ENCODE measurements around the gene PSAPL1. TPM values are rescaled to one million over a fixed set of nuclear protein-coding genes. Genes with fewer than 3 reads are reported as not detected.

PSAPL1 gene
- polyA plus RNA-seq, 1 experiment: not detected

GRCh38 chr4:7423801-7424552 is 10.8 kb downstream of the PSAPL1 start:
- TF ChIP-seq CTCF (IDR thresholded peaks at IDR 0.05; ENCODE audit: insufficient read depth, low read depth, low read length): no peak
- CTCF ChIA-PET: no interaction called here

GRCh38 chr4:7423391-7423790 is 11.3 kb downstream of the PSAPL1 start:
- Histone ChIP-seq H3K36me3 (ENCODE audit: control insufficient read depth, insufficient read depth, low read length) (no peaks in the 10 kb centered on the region), H3K4me3 (ENCODE audit: low read depth, low read length) (no peak overlapping the region), H3K27me3 (ENCODE audit: control insufficient read depth, insufficient read depth, low read length) (0 out of 2 replicates have a peak, but pooled peaks cover 2% of the 10 kb centered on the region)
- CTCF ChIA-PET: no interaction called here
- TF ChIP-seq CTCF (IDR thresholded peaks at IDR 0.05; ENCODE audit: insufficient read depth, low read depth, low read length): no peak
- POLR2A ChIA-PET: no interaction called here
- no peak for DNase-seq (ENCODE audit: low read depth)

More at GRCh38 chr4:7423801-7424552, 10.8 kb downstream of the PSAPL1 start:
- no peak for DNase-seq (ENCODE audit: low read depth)
- Histone ChIP-seq H3K4me3 (ENCODE audit: low read depth, low read length) (no peak overlapping the region), H3K36me3 (ENCODE audit: control insufficient read depth, insufficient read depth, low read length) (no peaks in the 10 kb centered on the region), H3K27me3 (ENCODE audit: control insufficient read depth, insufficient read depth, low read length) (0 out of 2 replicates have a peak, but pooled peaks cover 2% of the 10 kb centered on the region)
- POLR2A ChIA-PET: no interaction called here

GRCh38 chr4:7422898-7423180 is 11.9 kb downstream of the PSAPL1 start:
- Histone ChIP-seq H3K4me3 (ENCODE audit: low read depth, low read length) (no peak overlapping the region), H3K36me3 (ENCODE audit: control insufficient read depth, insufficient read depth, low read length) (no peaks in the 10 kb centered on the region), H3K27me3 (ENCODE audit: control insufficient read depth, insufficient read depth, low read length) (0 out of 2 replicates have a peak, but pooled peaks cover 2% of the 10 kb centered on the region)
- ChIA-PET POLR2A (no interaction called here), CTCF (no interaction called here)
- TF ChIP-seq CTCF (IDR thresholded peaks at IDR 0.05; ENCODE audit: insufficient read depth, low read depth, low read length): no peak
- DNase-seq (ENCODE audit: low read depth): no peak

- DNase-seq (ENCODE audit: low read depth): no peak
- POLR2A ChIA-PET: no interaction called here
Measured at GRCh38 chr4:7422151-7422897, 12.4 kb downstream of the PSAPL1 start.

More at GRCh38 chr4:7422151-7422897, 12.4 kb downstream of the PSAPL1 start:
- no peaks in the 10 kb centered on the region for H3K36me3 ChIP-seq (ENCODE audit: control insufficient read depth, insufficient read depth, low read length)
- no peak for TF ChIP-seq CTCF (IDR thresholded peaks at IDR 0.05; ENCODE audit: insufficient read depth, low read depth, low read length)
- H3K27me3 ChIP-seq (ENCODE audit: control insufficient read depth, insufficient read depth, low read length): 0 out of 2 replicates have a peak, but pooled peaks cover 2% of the 10 kb centered on the region
- H3K4me3 ChIP-seq (ENCODE audit: low read depth, low read length): no peak overlapping the region
- CTCF ChIA-PET: no interaction called here

Measured in BJ (cell line).